Activated CD4-positive, alpha-beta T cell treated with anti-CD3 and anti-CD28 coated beads, Interleukin-2, Interleukin-4, amounts not matched to agents 100 ng/mL and 50 ng/mL, durations not matched to agents 16 hours and 8 hours (primary cell): ENCODE data around the gene MAP4K1.
"Not testable (repeated sequence)": the region's sequence is repeated elsewhere in the genome, so short reads cannot be mapped to it uniquely, and the experiment has no call there.

Experiments
- DNase-seq: peaks from one replicate; pipeline ENCODE4 v3.0.0-alpha.2; 2020; ENCODE audit warnings: low spot score

Gene MAP4K1

DNA sequence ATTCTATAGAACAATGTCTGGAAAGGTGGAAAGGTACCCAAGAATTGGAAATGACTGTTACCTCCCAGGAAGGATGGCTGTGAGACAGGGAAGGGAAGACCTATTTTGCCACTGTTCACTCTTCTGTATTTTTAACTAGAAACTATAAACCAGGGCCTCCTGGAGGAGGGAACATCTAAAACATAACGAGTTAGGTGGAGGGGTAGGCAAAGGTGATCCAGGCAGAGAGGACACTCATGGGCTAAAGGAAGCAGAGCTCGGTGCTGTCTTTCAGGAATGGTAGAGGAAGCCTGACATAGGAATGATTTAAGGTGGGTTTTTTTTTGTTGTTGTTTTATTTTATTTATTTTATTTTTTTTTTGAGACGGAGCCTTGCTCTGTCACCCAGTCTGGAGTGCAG lies 7.1 kb upstream of the MAP4K1 start:
- no peak for DNase-seq

DNA sequence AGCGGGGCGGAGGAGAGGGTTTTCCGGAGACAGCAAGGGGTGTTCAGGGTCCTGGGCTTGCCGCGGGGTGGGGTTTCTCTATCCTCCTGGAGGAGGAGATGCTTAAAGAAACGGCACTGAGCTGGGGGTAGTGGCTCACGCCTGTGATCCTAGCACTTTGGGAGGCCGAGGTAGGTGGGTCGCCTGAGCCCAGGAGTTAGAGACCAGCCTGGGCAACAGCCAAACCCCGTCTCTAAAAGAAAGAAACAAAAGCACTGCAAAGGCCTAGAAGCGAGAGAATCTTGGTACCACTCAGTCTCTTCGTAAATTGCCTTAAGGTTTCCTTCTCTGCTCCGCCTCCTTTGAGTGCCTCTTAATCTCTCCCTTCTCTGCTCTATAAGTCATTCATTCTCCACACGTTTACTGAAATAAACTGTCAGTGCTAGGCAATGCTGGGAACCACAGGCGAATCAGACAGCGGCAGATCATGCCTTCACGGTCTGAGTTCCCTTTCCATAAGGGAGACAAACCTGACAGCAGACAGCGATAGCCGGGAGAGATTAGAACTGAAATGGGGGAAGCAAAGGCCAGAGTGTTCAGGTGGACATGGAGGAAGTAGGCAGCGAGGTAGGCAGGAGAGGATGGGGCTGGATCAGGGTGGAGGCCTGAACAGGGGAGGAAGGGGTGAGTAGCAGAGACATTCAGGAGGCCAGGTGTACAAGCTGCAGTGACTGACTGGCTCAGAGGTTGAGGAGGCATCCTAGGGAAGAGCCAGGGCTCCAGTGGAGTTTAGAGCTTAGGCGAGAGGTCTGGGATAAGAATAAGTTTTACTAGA lies 1.8 kb upstream of the MAP4K1 start:
- no peak for DNase-seq

DNA sequence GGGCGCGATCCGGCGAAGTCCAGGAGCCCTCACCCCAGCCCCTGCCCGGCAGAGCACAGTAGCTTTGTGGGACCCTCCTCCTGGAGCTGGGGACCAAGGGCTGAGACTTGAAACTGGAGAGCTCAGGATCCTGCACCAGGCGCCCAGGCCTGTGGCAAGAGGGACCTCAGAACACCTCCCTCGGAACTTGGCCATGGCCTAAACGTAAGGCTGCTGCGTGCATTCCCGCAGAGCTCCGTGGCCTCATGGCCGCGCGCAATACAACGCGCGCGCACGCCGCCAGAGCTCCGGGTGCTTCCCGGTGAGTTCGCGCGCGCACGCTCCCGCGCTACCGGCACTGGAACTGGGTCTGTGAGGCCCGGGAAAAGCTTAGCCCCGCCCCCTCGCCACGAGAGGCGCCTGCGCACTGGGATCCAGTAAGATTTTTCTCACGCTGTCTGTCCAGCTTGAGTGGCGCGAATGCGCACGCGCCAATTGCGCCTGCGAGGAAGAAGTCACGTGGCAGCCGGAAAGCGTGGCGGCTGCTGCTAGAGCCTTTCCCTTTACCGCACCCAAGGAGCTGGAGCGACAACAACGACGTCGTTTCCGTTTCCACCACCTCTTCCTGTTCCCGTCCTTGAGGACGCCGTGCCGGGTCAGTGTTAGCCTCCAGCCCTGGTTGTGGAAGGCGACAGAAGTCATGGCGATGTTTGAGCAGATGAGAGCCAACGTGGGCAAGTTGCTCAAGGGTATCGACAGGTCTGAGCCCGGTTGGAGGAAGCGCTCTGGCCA lies 1.0 kb upstream of the MAP4K1 start, which contains the start of gene EIF3K:
Gene EIF3K, plus strand, starts transcription at position 599 of the 771 bp plus-strand sequence. Its CDS starts 81 bp downstream, at position 680.
- peak; percentile 100 for DNase-seq

DNA sequence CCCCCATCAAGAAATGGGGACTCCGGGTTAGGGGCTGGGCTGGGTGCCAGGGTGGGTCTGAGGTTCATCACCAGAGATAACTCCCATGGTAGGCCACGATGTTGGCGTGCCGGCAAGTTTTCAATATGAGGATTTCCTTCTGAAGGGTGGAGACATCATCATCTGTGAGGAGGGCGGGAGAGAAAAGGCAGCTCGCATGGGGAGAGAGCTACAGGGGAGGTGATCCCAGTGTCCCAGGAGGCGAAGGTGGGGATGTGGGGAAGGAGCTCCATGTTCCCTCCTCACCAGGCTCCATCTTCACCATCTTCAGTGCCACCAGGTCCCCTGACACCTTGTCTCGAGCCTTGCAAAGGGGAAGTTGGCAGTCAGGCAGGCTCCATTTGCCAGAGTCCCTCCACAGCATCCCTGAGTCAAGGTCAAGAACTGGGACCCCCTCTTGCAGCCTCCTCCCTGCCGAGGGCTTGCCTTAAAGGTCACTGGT lies 430 bp downstream of the MAP4K1 start:
- DNase-seq, result peak; percentile 34

DNA sequence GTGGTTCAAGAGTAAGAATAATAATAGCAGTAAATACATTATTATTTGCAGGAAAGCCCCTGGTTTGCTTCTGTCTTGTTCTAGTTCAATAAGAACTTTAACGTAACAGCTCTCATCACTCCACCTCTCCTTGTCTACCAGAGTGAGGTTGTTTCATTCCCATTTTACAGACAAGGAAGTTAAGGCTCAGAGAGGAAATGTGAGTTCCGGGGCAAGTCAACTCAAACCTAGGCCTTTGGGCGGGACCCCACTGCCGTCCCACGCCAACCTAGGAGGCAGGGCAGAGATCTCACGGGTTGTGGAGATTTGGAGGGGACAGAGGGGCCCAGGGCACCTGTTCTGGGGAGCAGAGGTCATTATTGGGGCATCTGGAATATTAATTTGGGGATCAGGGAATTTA lies 1.5 kb downstream of the MAP4K1 start:
- peak; percentile 31 for DNase-seq

DNA sequence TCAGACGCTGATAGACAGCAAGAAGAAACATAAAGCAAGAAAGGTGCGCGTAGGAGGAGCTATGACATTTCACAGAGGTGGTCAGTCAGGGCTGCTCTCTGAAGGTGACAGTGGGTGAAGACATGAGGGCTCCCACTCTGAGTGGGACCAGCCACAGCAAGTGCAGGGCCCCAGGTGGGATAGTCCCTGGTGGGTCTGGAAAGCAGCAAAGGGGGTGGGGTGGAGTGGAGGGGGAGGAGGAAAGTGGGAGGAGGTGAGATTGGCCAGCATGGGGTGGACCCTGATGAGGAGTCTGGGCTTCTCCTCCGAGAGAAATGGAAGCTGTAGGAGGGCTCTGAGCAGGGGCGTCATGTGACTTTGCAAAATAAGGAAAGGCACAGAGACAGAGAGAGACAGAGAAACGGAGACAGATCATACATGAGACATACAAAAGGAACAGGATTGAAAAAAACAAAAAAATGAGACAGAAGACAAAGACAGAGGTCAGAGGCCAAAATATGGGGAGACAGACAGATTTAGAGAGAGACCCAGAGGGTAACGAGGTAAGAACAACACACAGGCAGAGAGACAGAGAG lies 2.7 kb downstream of the MAP4K1 start:
- no peak for DNase-seq

DNA sequence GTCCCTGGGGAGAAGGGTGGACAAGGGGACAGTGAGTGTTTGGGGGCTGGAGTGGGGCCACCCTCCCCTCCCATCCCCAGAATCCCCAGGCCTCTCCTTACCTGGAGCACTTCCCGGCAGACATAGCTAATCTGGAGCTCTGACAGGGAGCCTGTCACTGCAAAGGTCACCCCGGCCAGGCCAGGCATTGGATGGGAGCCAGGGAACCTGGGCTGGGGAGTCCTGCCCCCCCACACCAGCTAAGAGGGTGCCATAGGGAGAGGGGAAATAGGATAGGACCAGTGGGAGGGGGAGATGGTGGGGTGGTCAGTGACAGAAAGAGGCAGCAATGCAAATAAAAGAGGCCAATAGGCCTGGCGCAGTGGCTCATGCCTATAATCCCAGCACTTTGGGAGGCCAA lies 3.5 kb downstream of the MAP4K1 start:
- no peak for DNase-seq

DNA sequence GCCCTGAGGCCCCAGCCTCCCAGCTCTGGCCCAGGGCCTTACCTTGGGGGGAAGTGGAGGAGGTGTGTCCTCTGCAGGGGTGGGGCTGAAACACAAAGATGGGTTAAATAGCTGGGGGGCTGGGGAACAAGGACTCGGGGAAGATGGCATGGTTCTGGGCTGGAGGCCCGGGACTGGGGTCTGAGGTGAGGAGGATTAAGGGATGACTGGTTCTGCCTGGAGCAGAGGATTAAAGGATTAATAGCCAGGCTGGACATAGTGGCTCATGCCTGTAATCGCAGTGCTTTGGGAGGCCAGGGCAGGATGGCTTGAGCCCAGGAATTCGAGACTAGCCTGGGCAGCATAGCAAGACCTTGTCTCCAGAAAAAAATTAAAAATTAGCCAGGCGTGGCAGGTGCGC lies 11.6 kb downstream of the MAP4K1 start:
- no peak for DNase-seq

DNA sequence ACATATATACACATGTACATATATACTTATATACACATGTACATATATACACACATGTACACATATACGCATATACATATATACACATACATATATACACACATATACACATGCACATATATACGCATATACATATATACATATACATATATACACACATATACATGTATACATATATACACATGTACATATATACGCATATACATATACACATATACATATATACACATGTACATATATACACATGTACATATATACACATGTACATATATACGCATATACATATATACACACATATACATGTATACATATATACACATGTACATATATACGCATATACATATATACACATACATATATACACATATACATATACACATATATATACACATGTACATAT lies 14.9 kb downstream of the MAP4K1 start:
- DNase-seq, result not testable (repeated sequence)

DNA sequence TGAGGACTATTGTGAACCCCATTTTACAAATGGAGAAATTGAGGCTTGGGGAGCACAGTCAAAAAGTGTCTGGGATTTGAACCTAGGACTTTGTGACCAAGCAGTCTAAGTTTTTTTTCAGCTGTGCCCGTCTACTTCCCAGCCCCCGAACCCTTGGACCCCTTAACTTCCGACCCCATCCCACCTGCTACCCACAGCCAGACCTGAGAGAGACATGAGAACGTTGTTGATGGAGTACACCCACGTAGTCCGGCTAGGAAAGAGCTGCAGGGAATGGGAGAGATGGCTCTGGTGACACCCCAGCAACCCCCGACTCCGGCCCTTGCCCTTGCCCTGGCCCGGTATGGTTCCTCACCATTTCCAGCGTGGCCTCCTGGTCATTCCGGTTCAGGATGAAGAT lies 18.0 kb downstream of the MAP4K1 start:
- no peak for DNase-seq

DNA sequence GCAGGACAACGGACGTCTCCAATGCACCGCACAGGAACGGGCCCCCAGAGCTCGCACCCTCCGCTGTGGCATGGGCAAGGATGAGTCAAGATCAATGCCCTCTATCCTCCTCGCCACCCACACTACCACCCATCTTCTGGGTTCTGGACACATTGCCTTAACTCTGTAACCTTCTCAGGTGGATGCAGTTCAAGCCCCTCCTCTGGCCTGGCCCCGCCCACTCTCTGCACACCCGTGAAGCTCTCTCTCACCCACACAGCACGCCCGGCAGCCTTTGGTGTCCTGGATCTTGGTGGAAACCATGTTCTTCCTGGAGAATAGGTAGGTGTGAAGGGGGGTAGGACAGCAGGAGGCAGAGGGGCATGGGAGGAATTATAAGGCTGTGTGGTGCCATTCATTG lies 20.7 kb downstream of the MAP4K1 start:
- no peak for DNase-seq

DNA sequence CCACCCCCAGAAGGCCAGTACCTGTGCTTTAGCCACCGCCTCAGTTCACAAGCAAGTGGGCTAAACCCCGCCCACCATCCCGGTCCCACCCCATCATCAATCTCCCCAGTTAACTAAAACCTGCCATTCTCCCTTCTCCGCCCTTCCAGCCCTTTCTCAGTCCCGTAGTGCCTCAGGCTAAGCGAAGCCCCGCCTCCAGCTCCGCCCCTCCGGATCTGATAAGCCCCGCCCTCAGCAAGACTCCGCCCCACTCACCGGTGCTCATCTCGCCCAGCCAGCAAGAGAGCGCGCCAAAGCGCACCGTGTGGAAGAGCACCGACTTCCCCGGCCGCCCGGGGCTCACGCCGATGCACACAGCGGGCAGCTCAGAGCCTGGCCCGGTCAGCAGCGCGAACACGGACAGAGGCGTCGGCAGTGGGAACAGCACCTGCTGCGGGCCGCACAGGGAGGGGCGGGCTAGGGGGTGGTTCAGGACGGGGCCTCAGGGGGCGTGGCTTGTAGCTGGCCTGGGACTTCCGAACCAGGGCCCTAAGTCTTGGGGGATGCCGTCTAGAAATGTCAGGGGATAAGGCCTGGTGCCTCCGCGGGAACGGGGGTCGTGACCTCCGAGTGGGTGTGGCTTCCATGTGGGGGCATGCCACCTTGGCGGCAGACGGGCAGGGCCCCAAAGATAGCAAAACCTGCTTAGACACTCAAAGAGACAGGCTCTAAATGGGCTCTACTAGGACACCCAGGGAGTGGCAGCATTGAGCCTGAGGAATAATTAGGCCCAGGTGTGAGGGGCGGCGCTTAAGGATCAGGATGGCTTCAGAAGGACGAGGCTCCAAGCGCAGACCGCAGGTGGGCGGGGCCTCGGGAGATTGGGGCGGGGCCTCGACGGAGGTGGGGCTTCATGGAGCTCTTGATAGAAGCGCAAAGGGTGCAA lies 21.4 kb downstream of the MAP4K1 start:
- no peak for DNase-seq

DNA sequence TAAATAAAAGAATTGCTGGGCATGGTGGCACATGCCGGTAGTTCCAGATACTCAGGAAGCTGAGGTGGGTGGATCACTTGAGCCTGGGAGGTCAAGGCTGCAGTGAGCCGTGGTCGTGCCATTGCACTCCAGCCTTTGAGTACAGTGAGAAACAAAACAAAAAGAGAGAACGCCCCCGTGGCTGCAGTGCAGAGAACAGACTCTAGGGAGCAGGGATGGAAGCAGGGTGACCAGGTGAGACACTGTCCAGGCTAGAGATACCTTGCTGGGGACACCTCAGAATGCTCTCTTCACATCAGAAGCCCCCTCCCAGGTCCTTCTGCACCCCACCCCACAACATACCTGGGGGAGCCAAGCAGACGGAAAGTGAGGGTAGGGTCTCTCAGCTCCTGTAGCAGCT lies 24.8 kb downstream of the MAP4K1 start:
- DNase-seq, result no peak

DNA sequence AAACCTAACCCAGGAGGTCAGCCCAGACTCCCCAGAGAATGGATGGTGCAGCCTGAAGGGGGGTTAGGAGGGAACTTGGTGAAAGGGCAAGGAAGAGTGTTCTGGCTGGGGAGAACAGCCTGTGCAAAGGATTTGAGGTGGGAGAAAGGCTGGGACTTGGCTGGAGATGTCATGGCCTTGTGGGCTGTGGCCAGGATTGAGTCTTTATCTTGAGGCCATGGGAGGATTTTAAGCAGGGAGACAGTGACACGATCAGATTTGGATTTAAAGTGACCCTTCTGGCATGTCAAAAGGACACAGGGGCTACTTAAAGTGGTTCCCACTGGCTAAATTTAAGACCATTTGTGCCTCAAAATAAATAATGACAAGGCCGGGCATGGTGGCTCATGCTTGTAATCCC lies 29.7 kb downstream of the MAP4K1 start:
- DNase-seq, result no peak

DNA sequence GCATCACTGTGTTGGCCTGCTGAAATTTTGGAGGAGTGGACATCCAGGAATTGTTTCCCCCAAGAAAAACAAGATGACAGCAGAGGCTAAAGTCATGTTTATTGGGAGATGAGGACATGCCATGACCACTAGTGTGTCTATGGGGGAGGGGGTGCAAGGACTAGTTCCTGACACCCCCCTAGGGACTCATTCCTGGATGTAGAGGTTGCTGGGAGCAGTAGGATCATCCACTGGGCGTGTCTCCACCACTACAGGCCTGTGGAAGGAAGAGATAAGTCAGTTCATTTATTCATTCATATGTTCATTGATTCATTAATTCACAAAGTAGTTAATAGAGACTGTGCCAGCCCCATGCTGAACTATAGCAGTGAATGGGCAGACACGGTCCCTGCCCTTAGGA lies 30.2 kb downstream of the MAP4K1 start:
- DNase-seq, result no peak

DNA sequence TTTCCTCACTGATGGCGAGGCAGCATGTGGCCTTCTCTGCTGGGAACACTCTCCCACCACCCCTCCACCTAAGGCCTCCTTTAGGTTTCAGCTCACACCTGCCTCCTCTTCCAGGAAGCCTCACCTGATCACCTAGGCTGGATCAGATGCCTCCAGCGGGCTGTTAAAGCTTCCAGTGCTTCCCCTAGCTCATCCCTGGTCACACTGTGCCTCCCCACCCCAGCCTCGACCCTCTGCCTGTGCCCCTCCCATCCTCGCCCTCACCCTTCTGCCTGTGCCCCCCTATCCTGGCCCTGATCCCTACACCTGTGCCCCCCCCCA lies 33.8 kb downstream of the MAP4K1 start:
- DNase-seq, result no peak

DNA sequence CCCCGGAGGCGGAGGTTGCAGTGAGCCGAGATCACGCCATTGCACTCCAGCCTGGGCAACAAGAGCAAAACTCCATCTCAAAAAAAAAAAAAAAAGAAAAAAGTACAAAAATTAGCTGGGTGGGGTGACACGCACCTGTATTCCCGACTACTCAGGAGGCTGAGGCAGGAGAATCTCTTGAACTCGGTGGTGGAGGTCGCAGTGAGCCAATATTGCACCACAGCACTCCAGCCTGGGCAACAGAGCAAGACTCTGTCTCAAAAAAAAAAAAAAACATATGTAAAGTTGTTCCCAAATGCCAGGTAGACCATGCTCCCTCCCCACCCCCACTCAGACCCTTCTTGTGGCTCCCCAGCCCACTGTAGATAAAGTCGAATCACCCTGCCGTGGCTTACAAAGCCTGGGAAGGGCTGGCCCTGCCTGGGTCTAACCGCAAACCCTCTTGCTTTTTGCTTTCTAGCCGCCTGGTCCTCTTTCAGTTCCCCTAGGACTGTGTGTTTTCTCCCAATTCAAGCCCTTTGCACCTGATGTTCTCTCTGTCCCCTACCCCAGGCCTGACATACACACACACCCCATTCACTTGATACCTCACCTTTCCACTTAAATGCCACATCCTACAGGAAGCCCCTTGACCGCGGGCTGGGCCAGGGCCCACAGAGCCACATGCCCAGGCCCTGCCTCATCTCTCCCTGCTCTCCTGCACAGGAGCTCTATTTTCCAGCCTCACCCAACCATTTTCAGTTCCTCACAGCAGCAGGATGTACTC lies 34.4 kb downstream of the MAP4K1 start:
- DNase-seq, result no peak

DNA sequence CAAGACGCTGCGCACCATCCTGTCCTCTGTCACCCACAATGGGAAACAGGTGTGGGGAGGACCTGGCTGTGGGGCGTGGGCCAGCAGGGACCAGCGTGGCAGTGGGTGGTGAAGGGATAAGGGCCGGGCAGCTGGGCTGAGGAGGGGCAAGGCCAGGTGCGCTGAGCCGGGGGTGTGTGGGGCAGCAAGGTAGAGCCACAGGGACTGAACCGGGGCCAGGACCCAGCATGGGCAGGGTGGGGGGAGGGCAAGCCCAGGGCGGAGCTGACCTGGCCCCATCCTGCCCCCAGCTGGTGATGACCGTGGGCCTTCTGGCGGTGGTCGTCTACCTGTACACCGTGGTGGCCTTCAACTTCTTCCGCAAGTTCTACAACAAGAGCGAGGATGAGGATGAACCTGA lies 37.7 kb downstream of the MAP4K1 start:
- DNase-seq, result no peak

DNA sequence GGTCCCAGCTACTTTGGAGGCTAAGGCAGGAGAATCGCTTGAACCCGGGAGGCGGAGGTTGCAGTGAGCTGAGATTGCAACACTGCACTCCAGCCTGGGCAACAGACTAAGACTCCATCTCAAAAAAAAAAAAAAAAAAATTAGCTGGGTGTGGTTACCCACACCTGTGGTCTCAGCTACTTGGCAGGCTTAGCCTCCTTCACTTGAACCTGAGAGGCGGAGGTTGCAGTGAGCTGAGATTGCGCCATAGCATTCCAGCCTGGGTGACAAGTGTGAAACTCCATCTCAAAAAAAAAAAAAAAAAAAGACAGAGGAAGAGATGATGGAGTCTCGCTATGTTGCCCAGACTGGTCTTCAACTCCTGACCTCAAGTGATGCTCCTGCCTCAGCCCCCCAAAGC lies 38.4 kb downstream of the MAP4K1 start:
- not testable (repeated sequence) for DNase-seq

DNA sequence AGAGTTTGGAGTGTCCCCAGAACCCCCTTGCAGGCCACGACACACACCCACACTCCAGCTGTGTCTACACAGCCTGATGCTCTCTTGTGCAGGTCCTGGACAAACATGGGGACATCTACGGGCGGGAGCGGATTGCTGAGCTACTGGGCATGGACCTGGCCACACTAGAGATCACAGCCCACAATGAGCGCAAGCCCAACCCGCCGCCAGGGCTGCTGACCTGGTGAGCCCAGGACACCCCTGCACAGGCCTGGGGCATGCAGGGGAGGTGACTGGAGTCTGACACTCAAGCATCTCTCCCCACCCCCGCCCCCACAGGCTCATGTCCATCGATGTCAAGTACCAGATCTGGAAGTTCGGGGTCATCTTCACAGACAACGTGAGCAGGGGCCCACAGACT lies 39.9 kb downstream of the MAP4K1 start:
- no peak for DNase-seq

DNA sequence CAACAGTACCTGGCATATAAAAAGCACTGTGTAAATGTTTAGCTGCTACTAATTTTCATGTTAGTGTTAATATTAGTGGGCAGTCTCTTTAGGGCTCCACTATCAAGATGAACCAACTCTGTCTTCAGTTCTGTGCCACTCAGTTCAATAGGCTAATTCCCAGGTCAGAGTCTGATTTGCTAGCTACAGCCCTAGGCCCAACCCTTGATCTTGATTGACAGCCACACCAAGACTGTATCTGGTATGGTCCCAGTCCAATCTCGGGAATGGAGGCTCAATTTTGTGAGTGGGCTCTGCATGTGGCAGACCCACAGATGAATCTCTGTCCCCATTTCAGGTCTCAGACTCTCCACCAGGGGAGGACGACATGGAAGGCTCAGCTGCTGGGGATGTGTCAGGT lies 46.1 kb downstream of the MAP4K1 start:
- DNase-seq, result no peak
